MM.1S (cell line): Measurements from ENCODE around the gene ATCAY.

Experiments
- DNase-seq: peaks from one replicate; pipeline ENCODE4 v3.0.0-alpha.2; 2015
- H2AFZ ChIP-seq: fragments of 300-600 bp; sonication (generic); 2 replicates; pipeline ENCODE4 v1.6.0; 2016; ENCODE audit warnings: antibody characterized with exemption, low read length
- H3F3A ChIP-seq: fragments of 300-600 bp; sonication (generic); 2 replicates; pipeline ENCODE4 v1.6.1; 2016; ENCODE audit warnings: mild to moderate bottlenecking, antibody characterized with exemption, low read length, moderate library complexity, mixed read lengths; ENCODE audit not compliant: insufficient read depth
- H3K27ac ChIP-seq: fragments of 300-600 bp; sonication (generic); 2 replicates; pipeline ENCODE4 v1.5.1; 2016; ENCODE audit warnings: mild to moderate bottlenecking, low read length
- H3K27me3 ChIP-seq: fragments of 300-600 bp; sonication (generic); replicated peaks from 2 replicates; pipeline ENCODE4 v1.6.0; 2016; ENCODE audit warnings: low read length; ENCODE audit not compliant: insufficient read depth
- H3K36me3 ChIP-seq: fragments of 300-600 bp; sonication (generic); replicated peaks from 2 replicates; pipeline ENCODE4 v1.6.1; 2016; ENCODE audit warnings: mild to moderate bottlenecking, low read length, mixed read lengths; ENCODE audit not compliant: insufficient read depth
- H3K4me1 ChIP-seq: fragments of 300-600 bp; sonication (generic); 2 replicates; pipeline ENCODE4 v1.6.1; 2016; ENCODE audit warnings: low read length, mixed read lengths
- H3K4me2 ChIP-seq: fragments of 300-600 bp; sonication (generic); 2 replicates; pipeline ENCODE4 v1.6.0; 2016; ENCODE audit warnings: low read depth, low read length
- H3K4me3 ChIP-seq: fragments of 300-600 bp; sonication (generic); 2 replicates; pipeline ENCODE4 v1.5.1; 2016; ENCODE audit warnings: low read length, mixed read lengths
- H3K79me2 ChIP-seq: fragments of 300-600 bp; sonication (generic); 2 replicates; pipeline ENCODE4 v1.6.1; 2016; ENCODE audit warnings: mixed run types, low read length, mixed read lengths
- H3K9ac ChIP-seq: fragments of 300-600 bp; sonication (generic); 2 replicates; pipeline ENCODE4 v1.6.1; 2016; ENCODE audit warnings: low read length, mixed read lengths
- H3K9me2 ChIP-seq: fragments of 300-600 bp; sonication (generic); replicated peaks from 2 replicates; pipeline ENCODE4 v1.6.1; 2016; ENCODE audit warnings: mild to moderate bottlenecking, low read length, mixed read lengths; ENCODE audit not compliant: insufficient read depth
- H3K9me3 ChIP-seq: fragments of 300-600 bp; sonication (generic); replicated peaks from 2 replicates; pipeline ENCODE4 v1.6.1; 2016; ENCODE audit warnings: mild to moderate bottlenecking, low read length, mixed read lengths; ENCODE audit not compliant: insufficient read depth
- H4K20me1 ChIP-seq: fragments of 300-600 bp; sonication (generic); 2 replicates; pipeline ENCODE4 v1.6.1; 2016; ENCODE audit warnings: mild to moderate bottlenecking, low read length, moderate library complexity, mixed read lengths; ENCODE audit not compliant: insufficient read depth
- CTCF ChIP-seq: fragments of 300-600 bp; sonication (generic); IDR thresholded peaks from 2 replicates; pipeline ENCODE4 v1.5.1; 2016; ENCODE audit warnings: antibody characterized with exemption, low read length, mixed read lengths
- EZH2 ChIP-seq: fragments of 300-600 bp; sonication (generic); optimal IDR thresholded peaks from 2 replicates; pipeline ENCODE3; 2017; ENCODE audit warnings: low read depth, mild to moderate bottlenecking, antibody characterized with exemption, low read length, mixed read lengths
- EZH2phosphoT487 ChIP-seq: fragments of 300-600 bp; sonication (generic); IDR thresholded peaks from 2 replicates; pipeline ENCODE4 v1.6.1; 2018; ENCODE audit warnings: antibody characterized with exemption, low read length

The ATCAY gene

GRCh38 chr19:3862826-3863500 is 17.5 kb upstream of the ATCAY start:
- Histone ChIP-seq H3K27ac (no peak overlapping the region), H2AFZ (no peak overlapping the region), H3K36me3 (no peaks in the 10 kb centered on the region), H3K4me2 (no peak overlapping the region), H3K9ac (no peak overlapping the region), H3F3A (no peaks in the 10 kb centered on the region), H3K4me1 (no peaks in the 10 kb centered on the region), H3K9me3 (no peaks in the 10 kb centered on the region), H3K79me2 (no peaks in the 10 kb centered on the region), H3K27me3 (peaks cover 100% of the 10 kb centered on the region), H3K4me3 (no peak overlapping the region), H3K9me2 (no peaks in the 10 kb centered on the region), H4K20me1 (no peaks in the 10 kb centered on the region)
- DNase-seq, result no peak
- TF ChIP-seq CTCF (no peak), EZH2 (no peak), EZH2phosphoT487 (no peak)

GRCh38 chr19:3863648-3864047 is 16.8 kb upstream of the ATCAY start:
- no peaks in the 10 kb centered on the region for H3K9me3 ChIP-seq
- no peaks in the 10 kb centered on the region for H4K20me1 ChIP-seq
- no peak for DNase-seq
- H3K27me3 ChIP-seq, result peaks cover 99% of the 10 kb centered on the region
- no peak overlapping the region for H2AFZ ChIP-seq
- no peaks in the 10 kb centered on the region for H3K36me3 ChIP-seq
- H3K4me2 ChIP-seq, result no peak overlapping the region
- no peaks in the 10 kb centered on the region for H3K9me2 ChIP-seq
- H3K9ac ChIP-seq, result no peak overlapping the region
- H3F3A ChIP-seq, result no peaks in the 10 kb centered on the region
- no peak for TF ChIP-seq EZH2
- TF ChIP-seq CTCF, result no peak
- no peak for TF ChIP-seq EZH2phosphoT487
- no peaks in the 10 kb centered on the region for H3K79me2 ChIP-seq
- H3K4me1 ChIP-seq, result no peaks in the 10 kb centered on the region
- H3K27ac ChIP-seq, result no peak overlapping the region
- no peak overlapping the region for H3K4me3 ChIP-seq

GRCh38 chr19:3866910-3867638 is 13.4 kb upstream of the ATCAY start:
- TF ChIP-seq EZH2 (no peak), EZH2phosphoT487 (no peak), CTCF (no peak)
- H3K9me3 ChIP-seq, result no peaks in the 10 kb centered on the region
- no peak for DNase-seq
- no peak overlapping the region for H3K4me3 ChIP-seq
- peaks cover 96% of the 10 kb centered on the region for H3K27me3 ChIP-seq
- H3K4me1 ChIP-seq, result no peaks in the 10 kb centered on the region
- no peaks in the 10 kb centered on the region for H4K20me1 ChIP-seq
- no peak overlapping the region for H3K27ac ChIP-seq
- no peaks in the 10 kb centered on the region for H3F3A ChIP-seq
- no peak overlapping the region for H2AFZ ChIP-seq
- H3K36me3 ChIP-seq, result no peaks in the 10 kb centered on the region
- H3K9me2 ChIP-seq, result no peaks in the 10 kb centered on the region
- H3K4me2 ChIP-seq, result no peak overlapping the region
- H3K79me2 ChIP-seq, result no peaks in the 10 kb centered on the region
- H3K9ac ChIP-seq, result no peak overlapping the region
